ENCODE results near the gene ATP5F1E.

GRCh38 chr20:58986286-58986967 lies 45.7 kb downstream of the ATP5F1E start:
- no peak for TF ChIP-seq TAF1 (conservative IDR thresholded peaks at IDR 0.05)
- TF ChIP-seq SP1 (IDR thresholded peaks at IDR 0.05), result no peak
- TF ChIP-seq, protein P1, sequence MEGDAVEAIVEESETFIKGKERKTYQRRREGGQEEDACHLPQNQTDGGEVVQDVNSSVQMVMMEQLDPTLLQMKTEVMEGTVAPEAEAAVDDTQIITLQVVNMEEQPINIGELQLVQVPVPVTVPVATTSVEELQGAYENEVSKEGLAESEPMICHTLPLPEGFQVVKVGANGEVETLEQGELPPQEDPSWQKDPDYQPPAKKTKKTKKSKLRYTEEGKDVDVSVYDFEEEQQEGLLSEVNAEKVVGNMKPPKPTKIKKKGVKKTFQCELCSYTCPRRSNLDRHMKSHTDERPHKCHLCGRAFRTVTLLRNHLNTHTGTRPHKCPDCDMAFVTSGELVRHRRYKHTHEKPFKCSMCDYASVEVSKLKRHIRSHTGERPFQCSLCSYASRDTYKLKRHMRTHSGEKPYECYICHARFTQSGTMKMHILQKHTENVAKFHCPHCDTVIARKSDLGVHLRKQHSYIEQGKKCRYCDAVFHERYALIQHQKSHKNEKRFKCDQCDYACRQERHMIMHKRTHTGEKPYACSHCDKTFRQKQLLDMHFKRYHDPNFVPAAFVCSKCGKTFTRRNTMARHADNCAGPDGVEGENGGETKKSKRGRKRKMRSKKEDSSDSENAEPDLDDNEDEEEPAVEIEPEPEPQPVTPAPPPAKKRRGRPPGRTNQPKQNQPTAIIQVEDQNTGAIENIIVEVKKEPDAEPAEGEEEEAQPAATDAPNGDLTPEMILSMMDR (IDR thresholded peaks at IDR 0.05; ENCODE audit: low read depth, low read length, missing input control), result no peak
- no peak for TF ChIP-seq RXRA (IDR thresholded peaks at IDR 0.05)
- TF ChIP-seq JUND (IDR thresholded peaks at IDR 0.05), result no peak
- TF ChIP-seq, protein P2, sequence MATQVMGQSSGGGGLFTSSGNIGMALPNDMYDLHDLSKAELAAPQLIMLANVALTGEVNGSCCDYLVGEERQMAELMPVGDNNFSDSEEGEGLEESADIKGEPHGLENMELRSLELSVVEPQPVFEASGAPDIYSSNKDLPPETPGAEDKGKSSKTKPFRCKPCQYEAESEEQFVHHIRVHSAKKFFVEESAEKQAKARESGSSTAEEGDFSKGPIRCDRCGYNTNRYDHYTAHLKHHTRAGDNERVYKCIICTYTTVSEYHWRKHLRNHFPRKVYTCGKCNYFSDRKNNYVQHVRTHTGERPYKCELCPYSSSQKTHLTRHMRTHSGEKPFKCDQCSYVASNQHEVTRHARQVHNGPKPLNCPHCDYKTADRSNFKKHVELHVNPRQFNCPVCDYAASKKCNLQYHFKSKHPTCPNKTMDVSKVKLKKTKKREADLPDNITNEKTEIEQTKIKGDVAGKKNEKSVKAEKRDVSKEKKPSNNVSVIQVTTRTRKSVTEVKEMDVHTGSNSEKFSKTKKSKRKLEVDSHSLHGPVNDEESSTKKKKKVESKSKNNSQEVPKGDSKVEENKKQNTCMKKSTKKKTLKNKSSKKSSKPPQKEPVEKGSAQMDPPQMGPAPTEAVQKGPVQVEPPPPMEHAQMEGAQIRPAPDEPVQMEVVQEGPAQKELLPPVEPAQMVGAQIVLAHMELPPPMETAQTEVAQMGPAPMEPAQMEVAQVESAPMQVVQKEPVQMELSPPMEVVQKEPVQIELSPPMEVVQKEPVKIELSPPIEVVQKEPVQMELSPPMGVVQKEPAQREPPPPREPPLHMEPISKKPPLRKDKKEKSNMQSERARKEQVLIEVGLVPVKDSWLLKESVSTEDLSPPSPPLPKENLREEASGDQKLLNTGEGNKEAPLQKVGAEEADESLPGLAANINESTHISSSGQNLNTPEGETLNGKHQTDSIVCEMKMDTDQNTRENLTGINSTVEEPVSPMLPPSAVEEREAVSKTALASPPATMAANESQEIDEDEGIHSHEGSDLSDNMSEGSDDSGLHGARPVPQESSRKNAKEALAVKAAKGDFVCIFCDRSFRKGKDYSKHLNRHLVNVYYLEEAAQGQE (IDR thresholded peaks at IDR 0.05), result no peak
- no peak for TF ChIP-seq ATF3 (IDR thresholded peaks at IDR 0.05)
- no peak for TF ChIP-seq YY1 (IDR thresholded peaks at IDR 0.05)
- no peak for TF ChIP-seq EGR1 (IDR thresholded peaks at IDR 0.05; ENCODE audit: low read depth in 2 of 2)
- no peak for TF ChIP-seq RAD21 (IDR thresholded peaks at IDR 0.05)
- no peak for TF ChIP-seq HNF4G (IDR thresholded peaks at IDR 0.05)

All from liver (tissue), 3 donors.